Stimulated activated effector memory CD8-positive, alpha-beta T cell treated with anti-CD3 and anti-CD28 coated beads, Interleukin-12 subunit alpha, Interleukin-12 subunit beta, amount 100 ng/mL, for 72 hours (primary cell): ENCODE results near the gene TSPAN15.

ENCODE experiments used
- ATAC-seq: fragments of 150-1000 bp; cut with Tn5 transposase; 2 replicates; pipeline ENCODE4 v1.10.0; 2021
- DNase-seq, 2 donors: peaks; one replicate each; pipeline ENCODE4 v3.0.0; 2021 to 2022; ENCODE audit warnings: low spot score in 2 of 2
- H3K27ac Mint-ChIP-seq: one replicate; pipeline ENCODE4 v1.8.0; 2022; ENCODE audit warnings: mild to moderate bottlenecking, mixed read lengths
- H3K36me3 Mint-ChIP-seq: one replicate; pipeline ENCODE4 v1.8.0; 2022; ENCODE audit warnings: mild to moderate bottlenecking, mixed read lengths
- H3K4me1 Mint-ChIP-seq: one replicate; pipeline ENCODE4 v1.8.0; 2022; ENCODE audit warnings: mixed read lengths
- H3K4me3 Mint-ChIP-seq: one replicate; pipeline ENCODE4 v1.8.0; 2022; ENCODE audit warnings: mild to moderate bottlenecking, mixed read lengths
- H3K9me3 Mint-ChIP-seq: one replicate; pipeline ENCODE4 v1.8.0; 2022; ENCODE audit warnings: mixed read lengths

Gene TSPAN15

GRCh38 chr10:69413221-69413865 lies 37.9 kb upstream of the TSPAN15 start:
- peaks cover 8% of the 10 kb centered on the region for H3K36me3 Mint-ChIP-seq
- H3K4me3 Mint-ChIP-seq = no peak overlapping the region
- H3K9me3 Mint-ChIP-seq = no peaks in the 10 kb centered on the region
- H3K27ac Mint-ChIP-seq = no peak overlapping the region
- H3K4me1 Mint-ChIP-seq = peaks cover 8% of the 10 kb centered on the region
- DNase-seq = peak in 1 of 2 donors; percentile 69
- no peak for ATAC-seq

GRCh38 chr10:69414036-69415018 lies 36.9 kb upstream of the TSPAN15 start:
- H3K4me1 Mint-ChIP-seq = no peaks in the 10 kb centered on the region
- no peaks in the 10 kb centered on the region for H3K9me3 Mint-ChIP-seq
- no peak overlapping the region for H3K27ac Mint-ChIP-seq
- no peak for DNase-seq
- no peak overlapping the region for H3K4me3 Mint-ChIP-seq
- no peaks in the 10 kb centered on the region for H3K36me3 Mint-ChIP-seq
- peak; percentile 5 for ATAC-seq

GRCh38 chr10:69415049-69415448 lies 36.2 kb upstream of the TSPAN15 start:
- DNase-seq (no peak), ATAC-seq (no peak)
- H3K4me3 Mint-ChIP-seq = no peak overlapping the region
- H3K9me3 Mint-ChIP-seq = no peaks in the 10 kb centered on the region
- no peaks in the 10 kb centered on the region for H3K4me1 Mint-ChIP-seq
- H3K27ac Mint-ChIP-seq = no peak overlapping the region
- no peaks in the 10 kb centered on the region for H3K36me3 Mint-ChIP-seq

DNA sequence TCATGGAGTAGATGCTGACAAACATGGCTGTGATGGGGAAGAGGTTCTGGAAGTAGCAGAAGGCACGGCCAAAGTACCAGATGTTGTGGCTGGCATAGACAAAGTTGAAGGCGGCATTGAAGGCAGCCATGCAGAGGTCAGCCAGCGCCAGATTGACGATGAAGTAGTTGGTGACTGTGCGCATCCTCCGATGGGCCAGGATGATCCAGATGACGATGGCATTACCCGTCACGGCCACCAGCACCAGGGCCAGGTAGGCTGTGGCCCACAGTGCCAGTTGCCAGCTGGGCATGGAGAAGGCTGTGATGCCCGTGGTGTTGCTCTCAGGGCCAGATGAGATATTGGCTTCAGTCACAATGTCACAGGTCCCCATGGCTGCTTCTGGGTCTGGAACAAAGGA lies 35.3 kb upstream of the TSPAN15 start:
- H3K4me3 Mint-ChIP-seq = no peak overlapping the region
- no peak for DNase-seq
- H3K4me1 Mint-ChIP-seq = no peaks in the 10 kb centered on the region
- H3K9me3 Mint-ChIP-seq = no peaks in the 10 kb centered on the region
- ATAC-seq = no peak
- no peak overlapping the region for H3K27ac Mint-ChIP-seq
- H3K36me3 Mint-ChIP-seq = no peaks in the 10 kb centered on the region

DNA sequence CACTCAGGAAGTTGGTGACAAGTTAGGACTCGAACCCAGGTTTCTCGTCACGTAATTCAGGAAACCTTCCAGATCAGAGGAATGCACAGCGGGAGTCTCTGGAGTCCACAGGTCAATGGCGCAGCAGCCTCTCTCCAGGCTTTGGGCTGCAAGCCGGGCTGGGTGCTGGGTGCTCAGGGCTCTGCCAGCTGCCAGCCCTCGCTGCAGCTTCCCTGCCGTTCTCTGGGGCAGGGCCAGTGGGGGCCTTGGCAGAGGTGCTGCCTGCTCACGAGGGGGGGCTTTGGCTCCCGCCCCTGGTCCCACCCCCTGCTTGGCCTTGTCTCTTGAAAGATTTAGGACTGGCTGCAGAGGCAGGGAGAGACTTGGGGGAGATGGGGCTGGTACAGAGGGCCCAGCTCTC lies 34.6 kb upstream of the TSPAN15 start, which contains the start of gene TACR2:
TACR2 (minus strand) TSS at position 224 of the 400 bp plus-strand sequence. CDS start 595 bp downstream, outside the sequence.
- no peak for ATAC-seq

DNA sequence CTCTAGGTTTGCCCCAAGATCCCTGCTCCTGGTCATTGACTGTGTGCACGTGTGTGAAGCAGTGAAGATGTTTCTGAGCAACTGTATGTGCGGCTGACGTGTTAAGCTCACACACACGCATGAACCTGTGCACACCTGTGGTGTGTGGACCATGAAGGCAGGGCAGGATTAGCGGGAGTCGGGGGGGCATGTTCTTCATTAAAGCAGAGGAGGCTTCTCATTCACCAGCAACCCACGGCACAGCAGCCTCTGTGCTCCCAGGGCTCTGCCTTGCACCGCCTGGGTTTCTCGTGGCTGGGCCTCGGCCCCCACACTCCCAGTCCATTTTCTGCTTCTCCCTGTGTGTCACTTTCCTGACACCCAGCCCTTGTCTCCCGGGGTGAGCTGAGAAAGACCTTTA lies 33.7 kb upstream of the TSPAN15 start:
- Mint-ChIP-seq H3K4me3 (no peak overlapping the region), H3K9me3 (no peaks in the 10 kb centered on the region), H3K4me1 (no peaks in the 10 kb centered on the region), H3K36me3 (no peaks in the 10 kb centered on the region), H3K27ac (no peak overlapping the region)
- ATAC-seq (no peak), DNase-seq (no peak)

More for the DNA sequence above, 34.6 kb upstream of the TSPAN15 start, which contains the start of gene TACR2:
- DNase-seq = no peak
- Mint-ChIP-seq H3K4me1 (no peaks in the 10 kb centered on the region), H3K9me3 (no peaks in the 10 kb centered on the region), H3K36me3 (no peaks in the 10 kb centered on the region), H3K4me3 (no peak within 1 kb of the TSS), H3K27ac (no peak within 1 kb of the TSS)

DNA sequence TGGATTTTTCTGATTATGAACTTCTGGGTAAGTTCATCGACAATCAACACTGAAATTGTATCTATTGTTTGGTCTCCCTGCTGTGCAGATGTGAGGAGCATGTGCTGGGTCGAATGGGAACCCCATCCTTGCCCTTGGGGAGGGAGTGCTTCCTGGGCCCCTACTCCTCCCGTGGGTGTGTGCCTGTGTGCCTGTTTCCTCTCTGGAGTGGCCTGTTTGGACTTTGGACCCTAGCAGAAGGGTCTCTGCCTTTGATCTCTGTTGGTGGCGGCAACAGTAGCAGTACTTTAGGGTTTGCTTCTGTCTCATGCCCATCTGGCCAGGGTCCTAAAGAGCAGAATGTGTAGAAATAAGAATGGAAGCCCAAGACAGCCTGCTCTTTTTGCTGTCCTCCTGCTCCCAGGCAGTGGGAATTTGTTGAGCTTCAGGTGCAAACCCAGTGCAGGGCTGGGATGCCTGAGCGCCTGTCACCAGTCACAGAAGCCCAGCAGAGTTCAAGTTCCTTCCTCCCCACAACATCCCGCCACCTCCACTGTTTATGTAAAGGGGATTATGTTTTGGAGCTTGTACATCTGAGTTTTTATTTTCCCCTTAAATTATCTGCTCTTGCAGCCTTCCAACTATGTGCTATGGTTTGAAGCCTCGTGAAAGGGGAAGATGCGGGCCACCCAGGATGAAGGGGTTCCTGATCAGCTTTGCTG lies 33.1 kb upstream of the TSPAN15 start:
- Mint-ChIP-seq H3K27ac (peak overlapping the region; percentile 10), H3K4me1 (no peaks in the 10 kb centered on the region), H3K4me3 (no peak overlapping the region), H3K9me3 (no peaks in the 10 kb centered on the region), H3K36me3 (no peaks in the 10 kb centered on the region)
- ATAC-seq (no peak), DNase-seq (no peak)

DNA sequence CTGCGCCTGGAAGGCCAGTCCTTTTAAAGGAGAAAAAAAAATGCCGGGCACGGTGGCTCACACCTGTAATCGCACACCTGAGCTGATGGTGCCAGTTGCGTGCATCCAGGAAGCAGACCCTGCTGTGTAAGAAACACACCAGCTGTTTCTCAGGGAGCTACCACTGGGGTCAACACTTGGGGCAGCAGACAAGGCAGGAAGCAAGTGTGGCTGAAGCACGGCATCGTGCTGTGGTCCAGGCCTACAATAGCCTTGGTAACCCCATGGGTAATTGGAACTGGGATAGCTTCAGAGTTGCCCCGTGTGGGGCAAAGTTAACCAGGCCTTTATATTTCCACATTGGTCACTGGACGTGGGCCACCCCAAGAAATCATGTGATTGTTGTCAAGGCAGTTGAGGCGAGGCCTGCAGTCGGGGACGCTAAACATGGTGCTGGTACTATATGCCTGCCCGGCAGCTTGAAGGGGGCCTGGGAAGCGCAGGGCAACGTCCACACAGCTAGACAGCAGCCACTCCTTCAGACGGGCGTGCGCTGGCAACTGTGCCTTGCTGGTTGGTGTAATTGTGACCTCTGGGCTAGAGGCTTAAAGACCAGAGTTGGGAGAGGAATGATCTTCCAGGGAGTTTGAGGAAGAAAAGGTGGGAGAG lies 32.0 kb upstream of the TSPAN15 start:
- H3K9me3 Mint-ChIP-seq = no peaks in the 10 kb centered on the region
- H3K4me1 Mint-ChIP-seq = peaks cover 6% of the 10 kb centered on the region
- ATAC-seq = no peak
- no peak overlapping the region for H3K27ac Mint-ChIP-seq
- no peaks in the 10 kb centered on the region for H3K36me3 Mint-ChIP-seq
- DNase-seq = no peak
- no peak overlapping the region for H3K4me3 Mint-ChIP-seq

DNA sequence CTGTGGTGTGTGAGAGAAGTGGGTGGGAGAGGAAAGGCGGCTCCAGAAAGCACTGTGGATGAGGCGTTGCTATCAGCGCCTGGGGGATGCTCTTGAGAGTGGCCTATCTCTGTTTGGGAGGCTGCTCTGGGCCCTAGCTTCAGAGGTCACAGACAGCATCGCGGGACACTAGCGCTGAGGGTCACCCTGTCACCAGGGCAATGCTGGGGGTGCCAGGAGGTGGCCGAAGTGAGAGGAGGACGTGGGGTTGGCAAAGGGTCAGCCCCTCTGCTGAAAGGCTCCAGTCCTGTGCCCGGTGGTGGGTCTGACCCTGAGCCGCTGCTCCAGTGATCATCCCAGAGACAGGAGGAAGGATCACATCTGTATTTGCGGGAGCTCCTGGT lies 31.5 kb upstream of the TSPAN15 start:
- Mint-ChIP-seq H3K36me3 (no peaks in the 10 kb centered on the region), H3K9me3 (no peaks in the 10 kb centered on the region), H3K4me1 (peaks cover 10% of the 10 kb centered on the region), H3K27ac (no peak overlapping the region), H3K4me3 (no peak overlapping the region)
- no peak for ATAC-seq
- no peak for DNase-seq

DNA sequence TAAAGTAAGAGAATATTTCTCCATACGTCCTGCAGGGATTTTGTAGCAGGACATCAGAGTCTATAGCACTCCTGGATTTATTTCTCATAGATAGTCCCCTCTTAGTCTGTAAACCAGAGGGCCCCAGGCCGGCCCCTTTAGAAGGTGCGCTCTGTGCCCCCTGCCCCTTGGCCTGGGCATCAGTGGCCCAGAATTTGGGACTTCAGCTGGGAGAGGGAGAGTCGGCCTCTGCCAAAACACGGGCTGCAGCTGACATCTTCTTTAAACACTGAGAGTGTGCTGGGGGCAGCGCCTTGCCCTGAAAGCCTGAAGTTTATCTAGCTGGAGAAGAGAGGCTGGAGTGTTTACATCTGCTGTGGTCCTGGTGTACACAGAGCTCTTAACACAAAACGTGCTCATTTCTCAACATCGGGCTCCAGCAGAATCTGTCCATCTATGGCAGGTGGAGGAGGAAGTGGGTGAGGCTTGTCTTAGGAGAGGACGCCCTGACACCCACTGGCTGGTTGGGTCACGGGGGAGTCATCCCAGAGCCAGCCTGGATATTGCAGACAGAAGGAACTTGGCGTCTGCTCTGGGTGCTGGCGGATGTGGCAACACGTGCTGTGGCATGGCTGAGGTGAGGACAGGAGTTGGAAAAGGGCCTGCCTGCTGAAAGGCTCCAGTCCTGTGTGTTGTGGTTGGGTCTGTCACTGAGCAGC lies 29.5 kb upstream of the TSPAN15 start:
- DNase-seq (no peak), ATAC-seq (no peak)
- Mint-ChIP-seq H3K36me3 (no peaks in the 10 kb centered on the region), H3K4me1 (peaks cover 29% of the 10 kb centered on the region), H3K4me3 (no peak overlapping the region), H3K27ac (no peak overlapping the region), H3K9me3 (no peaks in the 10 kb centered on the region)

GRCh38 chr10:69422676-69423075 lies 28.6 kb upstream of the TSPAN15 start:
- no peaks in the 10 kb centered on the region for H3K36me3 Mint-ChIP-seq
- ATAC-seq (no peak), DNase-seq (no peak)
- H3K4me1 Mint-ChIP-seq = peaks cover 36% of the 10 kb centered on the region
- no peaks in the 10 kb centered on the region for H3K9me3 Mint-ChIP-seq
- no peak overlapping the region for H3K4me3 Mint-ChIP-seq
- H3K27ac Mint-ChIP-seq = no peak overlapping the region

DNA sequence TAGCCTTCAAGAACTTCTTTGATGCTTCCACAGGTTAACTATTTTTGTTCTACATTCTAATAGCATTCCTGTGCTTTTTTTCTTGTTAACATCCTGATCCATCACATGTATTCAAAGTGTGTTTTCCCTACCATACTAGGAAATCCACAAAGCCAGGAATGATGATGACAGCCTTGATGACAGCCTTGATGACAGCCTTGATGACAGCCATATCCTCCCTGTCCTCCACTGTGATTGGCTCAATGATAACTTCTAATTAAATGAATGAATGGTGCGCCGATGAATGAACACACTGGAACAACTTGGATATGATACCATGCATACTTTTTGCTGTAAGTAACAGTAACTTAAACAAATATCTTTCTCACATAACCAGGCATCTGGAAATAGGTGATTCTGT lies 26.2 kb upstream of the TSPAN15 start:
- Mint-ChIP-seq H3K27ac (no peak overlapping the region), H3K4me3 (no peak overlapping the region), H3K4me1 (peaks cover 47% of the 10 kb centered on the region), H3K36me3 (no peaks in the 10 kb centered on the region), H3K9me3 (no peaks in the 10 kb centered on the region)
- DNase-seq = no peak
- ATAC-seq = no peak

DNA sequence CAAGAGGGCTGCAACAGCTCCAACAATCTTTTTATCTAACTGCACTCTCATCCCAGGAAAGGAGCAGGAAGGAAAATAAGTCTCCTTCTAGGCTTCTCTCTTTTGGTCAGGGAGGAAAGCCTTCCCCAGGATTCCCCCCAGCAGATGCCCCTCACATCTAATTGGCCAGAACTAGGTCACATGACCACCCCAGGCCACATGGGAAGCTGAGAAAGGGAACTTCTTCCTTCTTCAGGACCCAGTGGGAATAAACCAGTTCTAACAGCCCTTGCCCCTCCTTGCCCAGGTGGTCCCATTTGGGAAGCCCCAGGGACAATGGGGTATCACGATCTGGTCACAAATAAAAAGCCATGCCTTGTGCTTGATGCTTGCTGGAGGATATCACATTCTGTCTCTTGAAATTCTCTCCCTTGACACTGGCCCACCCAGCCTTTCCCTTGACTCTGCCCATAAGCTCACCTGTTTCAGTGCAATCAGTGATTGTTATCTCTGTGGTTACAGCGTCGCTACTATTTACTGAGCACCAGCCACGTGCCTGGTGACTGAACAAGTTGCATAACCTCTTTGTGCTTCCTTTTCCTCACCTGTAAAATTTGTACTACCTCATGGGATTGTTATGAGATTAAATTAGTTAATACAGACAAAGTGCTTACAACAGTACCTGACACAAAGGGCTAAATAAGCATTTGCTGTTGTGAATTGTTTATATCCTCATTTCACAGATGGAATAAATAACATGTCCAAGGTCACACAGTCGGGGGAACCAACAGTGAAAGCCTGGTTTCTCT lies 25.6 kb upstream of the TSPAN15 start:
- Mint-ChIP-seq H3K27ac (peak overlapping the region; percentile 3), H3K4me3 (no peak overlapping the region), H3K36me3 (no peaks in the 10 kb centered on the region), H3K9me3 (no peaks in the 10 kb centered on the region), H3K4me1 (peaks cover 47% of the 10 kb centered on the region)
- no peak for DNase-seq
- no peak for ATAC-seq

DNA sequence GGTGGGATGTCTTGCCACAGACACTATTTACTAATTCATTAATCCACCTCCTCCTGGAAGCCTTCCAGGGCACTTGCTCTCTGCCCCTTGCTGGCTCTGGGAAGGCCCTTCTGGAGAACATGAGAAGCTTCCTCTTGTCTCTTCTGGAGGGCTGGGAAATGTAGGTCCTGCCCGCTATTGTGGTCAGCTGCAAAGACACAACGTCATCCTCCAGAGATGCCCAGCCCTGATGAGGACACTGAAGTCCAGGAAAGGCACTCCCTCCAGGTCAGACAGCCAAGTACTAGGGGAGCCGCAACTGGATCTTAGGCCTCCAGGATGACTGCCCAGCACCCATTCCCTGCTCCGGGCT lies 24.9 kb upstream of the TSPAN15 start:
- no peak for DNase-seq
- no peak overlapping the region for H3K4me3 Mint-ChIP-seq
- no peaks in the 10 kb centered on the region for H3K36me3 Mint-ChIP-seq
- ATAC-seq = no peak
- peak overlapping the region; percentile 3 for H3K27ac Mint-ChIP-seq
- H3K9me3 Mint-ChIP-seq = no peaks in the 10 kb centered on the region
- H3K4me1 Mint-ChIP-seq = peaks cover 47% of the 10 kb centered on the region
